Caco-2 (cell line): Measurements from ENCODE around the gene EMC8. TPM values are rescaled to one million over a fixed set of nuclear protein-coding genes. Genes with fewer than 3 reads are reported as not detected.

Experiments used
- BruUV-seq: library from RNA; stranded (reverse); fragments of 400-500 nt; replicated peaks from 2 replicates; lab custom pipeline; 2021; lab: Mats Ljungman, UMichigan
- CTCF ChIA-PET: fragments of 300-600 bp; sonication (Branson Sonifier 250); formaldehyde crosslinking; loops from one replicate; lab custom pipeline; 2022; ENCODE audit warnings: antibody characterized with exemption; lab: Charles Lee
- POLR2A ChIA-PET: fragments of 300-600 bp; sonication (Branson Sonifier 250); formaldehyde crosslinking; loops from one replicate; lab custom pipeline; 2022; ENCODE audit warnings: antibody characterized with exemption; lab: Charles Lee
- DNase-seq, 2 experiments: peaks; one replicate each; pipeline versions ENCODE4 v3.0.0 to v3.0.0-alpha.2; 2020 to 2022
- H3K27me3 ChIP-seq: replicated peaks from 2 replicates; pipeline ENCODE4 v1.6.0; 2011; ENCODE audit warnings: low read length; ENCODE audit not compliant: control insufficient read depth, insufficient read depth
- H3K36me3 ChIP-seq: 2 replicates; pipeline ENCODE4 v1.5.1; 2011; ENCODE audit warnings: low read length; ENCODE audit not compliant: control insufficient read depth, insufficient read depth
- H3K4me1 ChIP-seq: fragments of 250-450 bp; sonication (Bioruptor Pico); 2 replicates; pipeline ENCODE4 v1.5.1; 2020; ENCODE audit warnings: mild to moderate bottlenecking
- H3K4me3 ChIP-seq: 2 replicates; pipeline ENCODE4 v1.5.1; 2011; ENCODE audit warnings: low read depth, mild to moderate bottlenecking, control low read depth, low read length
- H3K9me3 ChIP-seq: fragments of 250-450 bp; sonication (Bioruptor Pico); 2 replicates; pipeline ENCODE4 v1.5.1; 2020; ENCODE audit warnings: mild to moderate bottlenecking, moderate library complexity
- H3K27ac Mint-ChIP-seq: one replicate; pipeline ENCODE4 v1.8.0; 2022; ENCODE audit warnings: mixed read lengths; ENCODE audit not compliant: unreplicated experiment
- H3K27me3 Mint-ChIP-seq: one replicate; pipeline ENCODE4 v1.8.0; 2022; ENCODE audit warnings: mixed read lengths; ENCODE audit not compliant: insufficient read depth, unreplicated experiment
- H3K36me3 Mint-ChIP-seq: one replicate; pipeline ENCODE4 v1.8.0; 2022; ENCODE audit warnings: mild to moderate bottlenecking, mixed read lengths; ENCODE audit not compliant: insufficient read depth, unreplicated experiment
- H3K4me1 Mint-ChIP-seq: one replicate; pipeline ENCODE4 v1.8.0; 2022; ENCODE audit warnings: low read depth, mixed read lengths; ENCODE audit not compliant: unreplicated experiment
- H3K4me3 Mint-ChIP-seq: one replicate; pipeline ENCODE4 v1.8.0; 2022; ENCODE audit warnings: mild to moderate bottlenecking, moderate library complexity, mixed read lengths; ENCODE audit not compliant: unreplicated experiment
- H3K9me3 Mint-ChIP-seq: one replicate; pipeline ENCODE4 v1.8.0; 2022; ENCODE audit warnings: mixed read lengths; ENCODE audit not compliant: unreplicated experiment
- intact Hi-C: fragments of 100-400 bp; cut with micrococcal nuclease; formaldehyde crosslinking; loops from one replicate; pipeline ENCODE4 v1.10.0; 2022; ENCODE audit not compliant: unreplicated experiment
- total RNA-seq: library from RNA; stranded (reverse); gene quantifications from 2 replicates; pipeline ENCODE4 v1.2.3, GENCODE V29; 2022
- TF ChIP-seq, protein P1 (sequence below), 2 experiments: fragments of 200-600 bp in 1 of 2; IDR thresholded peaks; 1 replicate in 1 of 2; 2 replicates in 1 of 2; pipeline versions ENCODE4 v1.5.1 to v1.8.0; 2011 to 2022; ENCODE audit warnings: antibody characterized with exemption in 1 of 2, control low read depth in 1 of 2, inconsistent platforms in 1 of 2, low read depth in 1 of 2, low read length in 1 of 2, mild to moderate bottlenecking in 1 of 2, moderate library complexity in 1 of 2; ENCODE audit not compliant: insufficient read depth in 1 of 2, severe bottlenecking in 1 of 2, unreplicated experiment in 1 of 2

The EMC8 gene
- total RNA-seq, 1 experiment from 2014 or later = 94.7 TPM

DNA sequence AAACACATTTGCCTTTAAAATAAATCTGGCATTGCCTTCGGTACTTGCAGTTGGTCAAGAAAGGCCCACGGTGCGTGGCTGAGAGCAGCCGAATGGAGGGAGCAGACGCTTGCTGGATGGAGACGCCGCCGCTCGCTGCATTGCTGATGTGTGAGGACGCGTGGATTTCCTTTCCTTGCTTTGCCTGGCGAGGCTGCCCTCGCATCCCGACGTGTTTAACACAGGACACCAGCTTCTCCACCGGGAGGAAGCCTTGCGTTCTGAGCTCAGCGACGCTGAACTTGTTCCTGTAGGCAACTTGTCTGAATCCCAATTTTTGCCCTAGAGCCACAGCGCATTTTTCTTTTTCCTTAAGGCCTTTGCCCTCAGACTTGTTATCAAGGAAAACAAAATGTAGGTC is 45.9 kb upstream of the EMC8 start:
- H3K9me3 ChIP-seq = no peaks in the 10 kb centered on the region
- Mint-ChIP-seq H3K4me3 (no peak overlapping the region), H3K27ac (peak overlapping the region; percentile 59), H3K4me1 (peaks cover 43% of the 10 kb centered on the region), H3K27me3 (no peaks in the 10 kb centered on the region), H3K36me3 (peaks cover 9% of the 10 kb centered on the region), H3K9me3 (peaks cover 17% of the 10 kb centered on the region)
- peaks cover 29% of the 10 kb centered on the region for H3K4me1 ChIP-seq
- H3K4me3 ChIP-seq = no peak overlapping the region
- DNase-seq = no peak
- no peaks in the 10 kb centered on the region for H3K36me3 ChIP-seq
- H3K27me3 ChIP-seq = no peaks in the 10 kb centered on the region
- POLR2A ChIA-PET = no interaction called here
- BruUV-seq = no TSS peak
- TF ChIP-seq, protein P1, sequence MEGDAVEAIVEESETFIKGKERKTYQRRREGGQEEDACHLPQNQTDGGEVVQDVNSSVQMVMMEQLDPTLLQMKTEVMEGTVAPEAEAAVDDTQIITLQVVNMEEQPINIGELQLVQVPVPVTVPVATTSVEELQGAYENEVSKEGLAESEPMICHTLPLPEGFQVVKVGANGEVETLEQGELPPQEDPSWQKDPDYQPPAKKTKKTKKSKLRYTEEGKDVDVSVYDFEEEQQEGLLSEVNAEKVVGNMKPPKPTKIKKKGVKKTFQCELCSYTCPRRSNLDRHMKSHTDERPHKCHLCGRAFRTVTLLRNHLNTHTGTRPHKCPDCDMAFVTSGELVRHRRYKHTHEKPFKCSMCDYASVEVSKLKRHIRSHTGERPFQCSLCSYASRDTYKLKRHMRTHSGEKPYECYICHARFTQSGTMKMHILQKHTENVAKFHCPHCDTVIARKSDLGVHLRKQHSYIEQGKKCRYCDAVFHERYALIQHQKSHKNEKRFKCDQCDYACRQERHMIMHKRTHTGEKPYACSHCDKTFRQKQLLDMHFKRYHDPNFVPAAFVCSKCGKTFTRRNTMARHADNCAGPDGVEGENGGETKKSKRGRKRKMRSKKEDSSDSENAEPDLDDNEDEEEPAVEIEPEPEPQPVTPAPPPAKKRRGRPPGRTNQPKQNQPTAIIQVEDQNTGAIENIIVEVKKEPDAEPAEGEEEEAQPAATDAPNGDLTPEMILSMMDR (IDR thresholded peaks at IDR 0.05; ENCODE audit: insufficient read depth in 1 of 2, low read depth in 1 of 2, low read length in 1 of 2, severe bottlenecking in 1 of 2, unreplicated experiment in 1 of 2) = no peak
- intact Hi-C loops = no loop called here
- CTCF ChIA-PET = interaction anchor here (1.3 kb wide), 1 partner anchor 24 kb away, joined by 7 read pairs; no protein-coding TSS in a partner anchor

DNA sequence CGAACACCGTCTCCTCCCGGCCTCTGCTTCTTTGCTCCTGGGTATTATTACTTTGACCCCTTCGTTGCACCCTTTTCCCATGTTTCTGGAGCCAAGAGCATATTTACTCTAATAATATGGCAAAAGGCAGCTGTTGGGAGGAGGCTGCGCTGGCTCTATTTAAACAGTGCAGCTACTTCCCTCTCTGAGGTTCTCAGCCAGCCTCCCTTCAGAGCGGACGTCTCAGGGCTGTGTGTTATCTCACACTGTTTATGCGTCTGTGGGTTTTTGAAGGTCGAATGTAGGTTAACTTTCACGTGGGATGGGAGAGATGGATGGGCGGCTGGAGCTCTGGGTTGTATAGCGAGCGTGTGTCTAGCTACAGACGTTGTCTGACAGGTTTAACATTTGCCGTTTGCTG is 45.4 kb upstream of the EMC8 start:
- no peak for DNase-seq
- Histone ChIP-seq H3K4me3 (no peak overlapping the region), H3K27me3 (no peaks in the 10 kb centered on the region), H3K9me3 (no peaks in the 10 kb centered on the region), H3K4me1 (peaks cover 24% of the 10 kb centered on the region), H3K36me3 (no peaks in the 10 kb centered on the region)
- peaks cover 38% of the 10 kb centered on the region for H3K4me1 Mint-ChIP-seq
- H3K27me3 Mint-ChIP-seq = no peaks in the 10 kb centered on the region
- peaks cover 17% of the 10 kb centered on the region for H3K9me3 Mint-ChIP-seq
- H3K4me3 Mint-ChIP-seq = no peak overlapping the region
- TF ChIP-seq, protein P1 (IDR thresholded peaks at IDR 0.05; ENCODE audit: insufficient read depth in 1 of 2, low read depth in 1 of 2, low read length in 1 of 2, severe bottlenecking in 1 of 2, unreplicated experiment in 1 of 2) = no peak
- CTCF ChIA-PET = interaction anchor here (1.3 kb wide), 1 partner anchor 23 kb away, joined by 7 read pairs; no protein-coding TSS in a partner anchor
- no TSS peak for BruUV-seq
- POLR2A ChIA-PET = no interaction called here
- intact Hi-C loops = no loop called here
- peak overlapping the region; percentile 59 for H3K27ac Mint-ChIP-seq
- peaks cover 7% of the 10 kb centered on the region for H3K36me3 Mint-ChIP-seq

DNA sequence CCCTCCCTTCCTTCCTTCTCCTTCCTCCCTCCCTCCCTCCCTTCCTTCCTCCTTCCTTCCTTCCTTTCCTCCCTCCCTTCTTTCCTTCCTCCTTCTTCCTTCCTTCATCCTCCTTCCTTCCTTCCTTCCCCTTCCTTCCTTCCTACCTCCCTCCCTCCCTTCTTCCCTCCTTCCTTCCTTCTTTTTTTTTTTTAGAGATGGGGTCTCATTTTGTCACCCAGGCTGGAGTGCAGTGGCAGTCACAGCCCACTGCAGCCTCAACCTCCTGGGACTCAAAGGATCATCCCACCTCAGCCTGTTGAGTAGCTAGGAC is 44.8 kb upstream of the EMC8 start:
- H3K36me3 ChIP-seq = no peaks in the 10 kb centered on the region
- TF ChIP-seq, protein P1 (IDR thresholded peaks at IDR 0.05; ENCODE audit: insufficient read depth in 1 of 2, low read depth in 1 of 2, low read length in 1 of 2, severe bottlenecking in 1 of 2, unreplicated experiment in 1 of 2) = no peak
- no peak overlapping the region for H3K4me3 Mint-ChIP-seq
- H3K4me1 Mint-ChIP-seq = peaks cover 32% of the 10 kb centered on the region
- peaks cover 17% of the 10 kb centered on the region for H3K4me1 ChIP-seq
- DNase-seq = no peak
- peaks cover 7% of the 10 kb centered on the region for H3K36me3 Mint-ChIP-seq
- BruUV-seq = no TSS peak
- CTCF ChIA-PET = interaction anchor here (1.3 kb wide), 1 partner anchor 23 kb away, joined by 7 read pairs; no protein-coding TSS in a partner anchor
- no peak overlapping the region for H3K27ac Mint-ChIP-seq
- H3K27me3 Mint-ChIP-seq = no peaks in the 10 kb centered on the region
- POLR2A ChIA-PET = no interaction called here
- H3K9me3 Mint-ChIP-seq = peaks cover 17% of the 10 kb centered on the region
- no peak overlapping the region for H3K4me3 ChIP-seq
- intact Hi-C loops = no loop called here
- H3K27me3 ChIP-seq = no peaks in the 10 kb centered on the region
- H3K9me3 ChIP-seq = no peaks in the 10 kb centered on the region
